Measurements from ENCODE around the gene DNAJC27.

The DNAJC27 gene

GRCh38 chr2:24925815-24926214, 45.9 kb downstream of the DNAJC27 start:
- no peak for DNase-seq

GRCh38 chr2:24924732-24925131, 47.0 kb downstream of the DNAJC27 start:
- no peak for DNase-seq

- DNase-seq = no peak
Observed at GRCh38 chr2:24924266-24924665, 47.5 kb downstream of the DNAJC27 start.

GRCh38 chr2:24923106-24923505, 48.6 kb downstream of the DNAJC27 start:
- no peak for DNase-seq

DNA sequence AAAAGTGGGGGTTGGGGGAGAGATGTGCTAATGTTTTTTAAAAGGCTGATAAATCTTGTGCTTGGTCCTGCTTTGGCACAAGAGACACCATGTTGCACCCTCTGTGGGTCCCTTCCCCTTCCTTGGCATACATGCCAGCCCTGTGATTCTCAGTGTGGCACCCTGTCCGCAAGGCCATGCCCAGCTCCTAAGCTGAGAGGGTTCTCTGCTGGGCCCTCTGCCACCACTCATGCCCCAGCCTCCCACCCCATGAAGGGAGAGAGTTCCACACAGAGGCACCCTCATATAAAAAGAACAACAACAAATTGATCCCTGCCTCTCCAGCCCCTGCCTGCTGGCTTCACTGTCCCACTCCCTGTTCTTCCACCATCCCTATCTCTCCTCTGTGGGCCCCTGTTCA, 49.2 kb downstream of the DNAJC27 start:
- no peak for DNase-seq

DNA sequence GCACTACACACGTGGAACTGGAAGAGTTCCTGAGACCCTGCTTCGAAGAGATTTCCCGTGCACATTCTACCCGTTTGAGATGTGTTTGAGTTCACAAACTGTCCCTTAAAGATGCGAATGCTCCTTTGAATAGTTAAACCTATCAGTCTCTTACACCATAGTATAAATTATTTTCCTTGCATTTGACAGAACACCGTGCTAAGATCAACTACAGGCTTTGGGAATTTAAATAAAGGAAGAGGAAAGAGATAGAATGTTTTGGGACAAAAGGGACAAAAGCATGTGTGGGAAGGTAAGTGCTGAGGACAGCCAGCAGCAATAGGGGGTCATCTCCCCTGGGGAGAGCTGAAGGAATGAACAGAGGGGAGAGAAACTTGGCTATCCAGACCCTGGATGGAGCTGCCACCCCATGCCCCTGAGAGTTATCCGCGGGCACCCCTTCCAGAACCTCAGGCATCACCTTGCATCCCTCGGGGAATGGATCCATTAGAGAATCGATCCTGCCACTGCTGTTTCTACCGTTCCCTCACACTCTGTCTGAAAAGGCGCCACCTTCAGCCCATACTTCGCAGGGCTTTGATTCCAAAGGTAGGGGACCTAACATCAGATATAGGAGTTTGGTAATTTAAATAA, 50.8 kb downstream of the DNAJC27 start:
- DNase-seq = no peak

DNA sequence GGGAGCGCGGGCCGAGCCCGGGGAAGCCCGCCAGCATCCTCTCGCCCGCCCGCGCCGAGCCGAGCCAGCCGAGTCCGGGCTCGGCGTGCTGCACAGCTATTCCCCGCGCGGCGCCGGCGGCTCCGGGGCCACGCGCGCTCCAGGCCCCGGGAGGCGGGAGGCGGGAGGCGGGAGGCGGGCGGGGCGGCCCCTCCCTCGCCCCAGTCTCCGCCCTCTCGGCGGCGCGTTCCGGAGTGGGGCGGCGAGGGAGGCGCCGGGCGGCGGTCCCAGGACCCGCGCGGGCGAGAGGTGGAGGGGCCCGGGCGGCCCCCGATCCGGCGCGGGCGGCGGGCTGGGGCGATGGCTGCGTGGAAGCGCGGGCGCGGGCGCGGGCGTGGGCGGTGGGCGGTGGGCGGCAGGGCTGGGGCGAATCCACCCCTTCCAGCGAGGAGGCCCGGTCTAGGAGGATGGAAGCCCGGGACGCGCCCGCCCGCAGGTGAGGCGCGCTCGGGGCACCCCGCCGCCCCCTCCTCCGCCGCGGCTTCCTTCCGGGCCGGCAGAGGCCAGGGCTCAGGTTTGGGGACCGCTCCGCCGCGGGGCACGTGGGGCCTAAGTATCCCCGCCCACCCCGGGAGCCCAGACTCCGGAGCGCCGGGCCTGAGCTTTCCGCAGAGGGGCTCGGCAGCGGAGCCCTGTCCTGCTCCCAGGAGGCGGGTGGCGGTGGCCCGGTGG, 51.5 kb downstream of the DNAJC27 start, which contains the start of gene ADCY3:
TSS of gene ADCY3 (minus strand) at position 140 of the 711 bp plus-strand sequence. CDS start 1,250 bp downstream, outside the sequence.
- peak; percentile 41 for DNase-seq

- no peak for DNase-seq
Observed at GRCh38 chr2:24919506-24920097, 52.2 kb downstream of the DNAJC27 start.

- DNase-seq = no peak
Observed at GRCh38 chr2:24919037-24919505, 52.7 kb downstream of the DNAJC27 start.

- DNase-seq = no peak
Observed at GRCh38 chr2:24918326-24919036, 53.3 kb downstream of the DNAJC27 start.

GRCh38 chr2:24917731-24918325, 53.9 kb downstream of the DNAJC27 start:
- no peak for DNase-seq

DNA sequence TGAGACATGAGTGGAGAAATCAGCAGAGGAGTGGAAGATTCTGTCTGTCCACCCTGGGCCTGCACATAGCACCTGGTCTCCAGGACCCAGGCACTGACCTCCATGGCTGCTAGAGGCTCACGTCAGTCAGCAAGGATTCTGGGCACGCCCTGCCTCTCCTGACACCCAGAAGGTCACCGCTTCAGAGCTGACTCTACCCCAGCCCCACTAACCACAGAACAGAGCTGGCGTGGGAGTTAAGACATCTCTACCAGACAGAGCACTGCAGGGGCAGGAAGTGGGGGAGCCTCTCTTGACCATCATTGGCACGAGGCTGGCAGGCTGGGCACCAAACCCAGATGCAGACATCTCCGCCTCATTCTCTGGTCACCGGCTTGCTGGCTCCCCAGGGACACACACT, 54.7 kb downstream of the DNAJC27 start:
- DNase-seq = no peak

GRCh38 chr2:24915796-24916195, 56.0 kb downstream of the DNAJC27 start:
- DNase-seq = no peak

- DNase-seq = no peak
Observed at GRCh38 chr2:24915175-24915574, 56.6 kb downstream of the DNAJC27 start.

DNA sequence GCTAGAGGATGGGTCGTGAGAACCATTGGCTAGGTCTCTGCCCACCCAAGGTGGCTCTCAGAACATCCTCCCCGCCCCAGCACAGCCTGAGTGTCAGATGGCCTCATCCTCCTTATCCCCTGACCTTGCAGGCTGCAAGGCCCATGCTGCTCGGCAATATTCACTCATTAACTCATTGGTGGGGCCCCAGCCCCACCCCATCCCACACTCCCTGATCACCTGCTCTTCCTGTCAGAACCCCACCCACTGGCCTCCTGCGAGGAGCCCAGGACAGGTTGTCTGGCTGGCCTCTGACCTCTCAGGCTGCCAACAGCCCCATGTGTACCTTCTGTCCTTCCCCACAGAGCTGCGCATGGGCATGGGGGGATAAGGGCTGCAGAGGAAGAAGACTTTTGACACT, 57.0 kb downstream of the DNAJC27 start:
- no peak for DNase-seq

GRCh38 chr2:24913911-24914310, 57.8 kb downstream of the DNAJC27 start:
- no peak for DNase-seq

- no peak for DNase-seq
Observed at GRCh38 chr2:24912986-24913385, 58.8 kb downstream of the DNAJC27 start.

- DNase-seq = no peak
Observed at GRCh38 chr2:24912523-24912922, 59.2 kb downstream of the DNAJC27 start.

DNA sequence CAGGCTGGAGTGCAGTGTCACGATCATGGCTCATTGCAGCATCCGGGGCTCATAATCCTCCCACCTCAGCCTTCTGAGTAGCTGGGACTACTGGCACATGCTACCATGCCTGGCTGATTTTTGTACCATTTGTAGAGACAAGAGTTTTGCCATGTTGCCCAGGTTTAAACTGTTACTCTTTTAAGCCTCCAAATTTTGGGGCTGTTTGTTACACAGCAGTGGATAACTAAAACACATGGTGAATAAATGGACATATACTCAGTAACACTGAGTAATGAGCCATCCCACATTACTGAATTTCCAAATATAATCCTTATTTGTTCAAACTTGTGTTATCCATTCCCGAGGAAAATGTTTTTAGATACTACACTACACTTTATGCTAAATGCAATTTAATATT, 61.5 kb downstream of the DNAJC27 start:
- DNase-seq = no peak

- no peak for DNase-seq
Observed at GRCh38 chr2:24909555-24910177, 62.1 kb downstream of the DNAJC27 start.

GRCh38 chr2:24908461-24908901, 63.3 kb downstream of the DNAJC27 start:
- DNase-seq = no peak

- DNase-seq = no peak
Observed at GRCh38 chr2:24907116-24907515, 64.6 kb downstream of the DNAJC27 start.
